Spleen (tissue), 13 donors: ENCODE data around the gene SRPRA. TPM values are rescaled to one million over a fixed set of nuclear protein-coding genes. Genes with fewer than 3 reads are reported as not detected.

Experiments
- DNase-seq: peaks from one replicate; pipeline ENCODE4 v3.0.0-alpha.2; 2020
- H3K27ac ChIP-seq, 8 donors: fragments of 200-600 bp; sonication (generic) in 7 of 8; 1 replicate in 4 of 8; 2 replicates in 4 of 8; pipeline versions ENCODE4 v1.5.0 to v1.8.0; 2016 to 2021; ENCODE audit warnings: inconsistent platforms in 4 of 8, mild to moderate bottlenecking in 4 of 8, moderate library complexity in 1 of 8
- H3K27me3 ChIP-seq, 7 donors: fragments of 200-600 bp; sonication (generic) in 6 of 7; replicated peaks in 1 of 7; 1 replicate in 4 of 7; 2 replicates in 3 of 7; pipeline versions ENCODE4 v1.5.0 to v1.8.0; 2016 to 2021; ENCODE audit warnings: inconsistent platforms in 3 of 7, mild to moderate bottlenecking in 1 of 7
- H3K36me3 ChIP-seq, 6 donors: fragments of 200-600 bp; sonication (generic) in 5 of 6; 1 replicate in 4 of 6; 2 replicates in 2 of 6; pipeline versions ENCODE4 v1.5.0 to v1.8.0; 2016 to 2021; ENCODE audit warnings: inconsistent platforms in 2 of 6
- H3K4me1 ChIP-seq, 6 donors: fragments of 200-600 bp; sonication (generic) in 5 of 6; 1 replicate in 3 of 6; 2 replicates in 3 of 6; pipeline versions ENCODE4 v1.5.0 to v1.8.0; 2016 to 2021; ENCODE audit warnings: inconsistent platforms in 3 of 6
- H3K4me3 ChIP-seq, 8 donors: fragments of 200-600 bp; sonication (generic) in 7 of 8; 1 replicate in 4 of 8; 2 replicates in 4 of 8; pipeline versions ENCODE4 v1.5.0 to v1.8.0; 2016 to 2021; ENCODE audit warnings: inconsistent platforms in 4 of 8, mild to moderate bottlenecking in 4 of 8, moderate library complexity in 2 of 8
- H3K9me3 ChIP-seq, 8 donors: fragments of 200-600 bp; sonication (generic) in 7 of 8; 1 replicate in 4 of 8; 2 replicates in 4 of 8; pipeline versions ENCODE4 v1.5.0 to v1.8.0; 2016 to 2021; ENCODE audit warnings: inconsistent platforms in 4 of 8
- CTCF ChIP-seq, 11 experiments: fragments of 200-600 bp in 7 of 11; fragments of 450-650 bp in 4 of 11; sonication (generic) in 4 of 11; IDR thresholded peaks in 8 of 11; conservative IDR thresholded peaks in 3 of 11; 1 replicate in 7 of 11; 2 replicates in 4 of 11; pipeline versions ENCODE4 v1.4.0 to v1.8.0; 2016 to 2021; ENCODE audit warnings: antibody characterized with exemption in 11 of 11, inconsistent platforms in 4 of 11, mild to moderate bottlenecking in 1 of 11
- POLR2A ChIP-seq, 3 donors: fragments of 450-650 bp; IDR thresholded peaks; one replicate each; pipeline ENCODE4 v1.5.1; 2017; ENCODE audit warnings: antibody characterized with exemption in 3 of 3, mild to moderate bottlenecking in 1 of 3
- POLR2AphosphoS5 ChIP-seq, 3 donors: sonication (generic); formaldehyde crosslinking; IDR thresholded peaks; one replicate each; pipeline ENCODE4 v1.5.1; 2017; ENCODE audit warnings: antibody characterized with exemption in 3 of 3
- WGBS, 5 donors: extraction: QIAGEN DNeasy Blood & Tissue Kit in 3 of 5; methylation state at CpG; one replicate each; pipeline versions ENCODE4 v1.1.5 to v1.1.7; 2013 to 2018; 5-methylcytosine and 5-hydroxymethylcytosine counted together
- intact Hi-C: fragments of 100-400 bp; cut with DNase I; formaldehyde crosslinking; loops from one replicate; pipeline ENCODE4 v1.15.0; 2023; ENCODE audit warnings: low total_unique reads
- long read RNA-seq, 2 donors: transcript quantifications; one replicate each; lab custom pipeline, GENCODE V29; 2026
- polyA plus RNA-seq, 3 donors: library from polyadenylated mRNA; stranded (reverse); fragments of 200-250 nt; gene quantifications; one replicate each; pipeline ENCODE4 v1.2.1, GENCODE V29; 2013
- total RNA-seq, 7 donors: library from RNA; depleted of rRNA in 3 of 7; stranded (reverse); fragments of >200 nt in 3 of 7; fragmentation: NEBNext Ultra II Directional in 4 of 7; extraction: Animal tissue kit (Norgen Biotek cat#: 25700) in 4 of 7; gene quantifications; one replicate each; pipeline versions ENCODE4 v1.1.0 to v1.2.1, GENCODE V29; 2016 to 2021
- donor health status: healthy with polysubstance abuse.
- donor health status: DM: no; HTN: no; CAD: no; lungs with moderate emphysema.
- donor health status: DM: no; HTN: no; CAD: no.
- donor health status: Bipolar disorder and iron deficiency.
- donor health status: healthy.
- donor health status: DM: no; HTN: no; CAD: no.
- donor health status: DM: yes; HTN: yes; CAD: no.

The SRPRA gene
- total RNA-seq (100 to 1,000 TPM; 103 to 130 (median 117) TPM), polyA plus RNA-seq (10 to 100 TPM; 30.9 to 35.3 (median 32.0) TPM)
- long read RNA-seq, donor 1, transcript SRPRA-201 (14 exons, 3,069 nt) = major isoform, 7 of 34 reads
- long read RNA-seq, donor 1, partial matches to known transcripts = 25 of 34 reads
- long read RNA-seq, donor 1, other reads (novel, unspliced or antisense) = 0 of 34 reads
- long read RNA-seq, donor 2, transcript SRPRA-201 (14 exons, 3,069 nt) = major isoform, 9 of 24 reads
- long read RNA-seq, donor 2, partial matches to known transcripts = 15 of 24 reads
- long read RNA-seq, donor 2, other reads (novel, unspliced or antisense) = 0 of 24 reads

- intact Hi-C loops = loop anchor here (10.0 kb wide), 1 partner anchor 54 kb away; the partner anchor contains the start of genes FAM118B and RPUSD4
- whole genome bisulfite sequencing, 5 donors = 0 to 1% (median 1%) methylated on average over 50 to 64 of the region's 64 CpGs
- no peaks in the 10 kb centered on the region for H3K27me3 ChIP-seq
- DNase-seq = peak; percentile 100
- no peaks in the 10 kb centered on the region for H3K9me3 ChIP-seq
- peak within 1 kb of the TSS; percentile 73 to 88 (median 78) for H3K4me3 ChIP-seq
- peak within 1 kb of the TSS; percentile 86 to 97 (median 92) for H3K27ac ChIP-seq
- peak in 2 of 11 experiments; percentile 34 to 36 for TF ChIP-seq CTCF (IDR thresholded peaks at IDR 0.05 in 8 of 11, conservative IDR thresholded peaks at IDR 0.05 in 3 of 11)
- TF ChIP-seq POLR2AphosphoS5 (IDR thresholded peaks at IDR 0.05) = peak; percentile 95 to 98 (median 95)
- peak in 2 of 3 donors; percentile 23 to 49 for TF ChIP-seq POLR2A (IDR thresholded peaks at IDR 0.05)
- H3K4me1 ChIP-seq = peaks cover 11 to 44% (median 31%) of the 10 kb centered on the region in 6 donors
- peaks cover 11 to 62% (median 47%) of the 10 kb centered on the region in 6 donors for H3K36me3 ChIP-seq
These were observed at the start of gene SRPRA, which contains the start of gene FOXRED1 for GRCh38 chr11:126268708-126269579. SRPRA (minus strand) TSS chr11:126268895; CDS start chr11:126268804, 91 bp downstream. FOXRED1 (plus strand) TSS chr11:126269154; CDS start chr11:126269207, 53 bp downstream.

GRCh38 chr11:126317756-126318573, 49.3 kb upstream of the SRPRA start:
- 22 to 48% (median 32%) methylated on average over 12 to 14 of the region's 14 CpGs for WGBS, 5 donors
- TF ChIP-seq POLR2AphosphoS5 (IDR thresholded peaks at IDR 0.05) (peak in 2 of 3 donors; percentile 8 to 62), POLR2A (IDR thresholded peaks at IDR 0.05) (no peak), CTCF (IDR thresholded peaks at IDR 0.05 in 8 of 11, conservative IDR thresholded peaks at IDR 0.05 in 3 of 11) (no peak)
- Histone ChIP-seq H3K36me3 (peaks cover 0 to 35% (median 9%) of the 10 kb centered on the region in 6 donors), H3K27me3 (no peaks in the 10 kb centered on the region), H3K4me3 (peak overlapping the region in 1 of 8 donors; percentile 32), H3K27ac (peak overlapping the region; percentile 40 to 85 (median 80)), H3K4me1 (peaks cover 17 to 64% (median 25%) of the 10 kb centered on the region in 6 donors), H3K9me3 (no peaks in the 10 kb centered on the region)
- intact Hi-C loops = no loop called here
- peak; percentile 55 for DNase-seq

- DNase-seq = no peak
- intact Hi-C loops = no loop called here
- H3K4me3 ChIP-seq = no peak overlapping the region
- TF ChIP-seq POLR2AphosphoS5 (IDR thresholded peaks at IDR 0.05) = no peak
- no peak for TF ChIP-seq POLR2A (IDR thresholded peaks at IDR 0.05)
- no peaks in the 10 kb centered on the region for H3K27me3 ChIP-seq
- H3K36me3 ChIP-seq = peaks cover 0 to 41% (median 9%) of the 10 kb centered on the region in 6 donors
- 5 to 30% (median 17%) methylated on average over 1 of the region's 1 CpG for WGBS, 5 donors
- no peaks in the 10 kb centered on the region for H3K9me3 ChIP-seq
- H3K4me1 ChIP-seq = peaks cover 17 to 69% (median 28%) of the 10 kb centered on the region in 6 donors
- H3K27ac ChIP-seq = peak overlapping the region; percentile 40 to 85 (median 80)
These were observed 48.7 kb upstream of the SRPRA start for GRCh38 chr11:126317432-126317755.

- Histone ChIP-seq H3K36me3 (peaks cover 0 to 61% (median 15%) of the 10 kb centered on the region in 6 donors), H3K9me3 (no peaks in the 10 kb centered on the region), H3K27me3 (no peaks in the 10 kb centered on the region), H3K27ac (peak overlapping the region in 1 of 8 donors; percentile 11), H3K4me3 (no peak overlapping the region), H3K4me1 (peaks cover 28 to 83% (median 49%) of the 10 kb centered on the region in 6 donors)
- DNase-seq = peak; percentile 18
- WGBS, 5 donors = 81 to 92% (median 83%) methylated on average over 5 of the region's 5 CpGs
- TF ChIP-seq POLR2AphosphoS5 (IDR thresholded peaks at IDR 0.05) = no peak
- no peak for TF ChIP-seq CTCF (IDR thresholded peaks at IDR 0.05 in 8 of 11, conservative IDR thresholded peaks at IDR 0.05 in 3 of 11)
- TF ChIP-seq POLR2A (IDR thresholded peaks at IDR 0.05) = no peak
- intact Hi-C loops = no loop called here
These were observed 45.1 kb upstream of the SRPRA start for GRCh38 chr11:126313826-126314225.
